ENCODE measurements around the gene ID4.

DNA sequence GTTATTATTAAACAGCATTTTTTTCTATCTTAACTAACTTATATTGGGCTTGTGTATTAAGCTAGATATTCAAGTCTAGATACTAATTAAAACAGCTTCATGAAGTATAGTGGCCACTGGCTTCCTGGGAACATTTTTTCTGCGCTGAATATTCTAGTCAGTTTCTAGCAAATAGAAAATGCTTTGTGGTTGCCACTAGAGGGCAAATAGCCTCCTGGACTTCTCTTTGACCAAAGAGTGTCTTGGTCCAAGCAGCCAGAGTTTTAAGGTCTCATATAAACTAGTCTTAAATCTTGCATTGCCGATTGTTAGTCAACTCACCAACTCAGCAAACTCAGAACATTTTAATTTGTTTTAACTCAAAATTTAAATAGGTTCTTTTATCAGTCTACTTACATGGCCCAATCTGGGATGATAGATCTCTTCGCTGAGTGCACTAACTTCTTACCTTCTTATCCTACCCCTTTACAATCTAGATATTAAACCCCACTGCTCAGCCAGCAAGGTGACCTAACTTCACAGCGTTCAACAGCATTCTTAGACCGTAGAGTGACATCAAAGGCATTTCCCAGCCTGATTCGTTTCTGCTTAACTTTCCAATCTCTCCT, 24.6 kb upstream of the ID4 start:
- TF ChIP-seq, protein P1, sequence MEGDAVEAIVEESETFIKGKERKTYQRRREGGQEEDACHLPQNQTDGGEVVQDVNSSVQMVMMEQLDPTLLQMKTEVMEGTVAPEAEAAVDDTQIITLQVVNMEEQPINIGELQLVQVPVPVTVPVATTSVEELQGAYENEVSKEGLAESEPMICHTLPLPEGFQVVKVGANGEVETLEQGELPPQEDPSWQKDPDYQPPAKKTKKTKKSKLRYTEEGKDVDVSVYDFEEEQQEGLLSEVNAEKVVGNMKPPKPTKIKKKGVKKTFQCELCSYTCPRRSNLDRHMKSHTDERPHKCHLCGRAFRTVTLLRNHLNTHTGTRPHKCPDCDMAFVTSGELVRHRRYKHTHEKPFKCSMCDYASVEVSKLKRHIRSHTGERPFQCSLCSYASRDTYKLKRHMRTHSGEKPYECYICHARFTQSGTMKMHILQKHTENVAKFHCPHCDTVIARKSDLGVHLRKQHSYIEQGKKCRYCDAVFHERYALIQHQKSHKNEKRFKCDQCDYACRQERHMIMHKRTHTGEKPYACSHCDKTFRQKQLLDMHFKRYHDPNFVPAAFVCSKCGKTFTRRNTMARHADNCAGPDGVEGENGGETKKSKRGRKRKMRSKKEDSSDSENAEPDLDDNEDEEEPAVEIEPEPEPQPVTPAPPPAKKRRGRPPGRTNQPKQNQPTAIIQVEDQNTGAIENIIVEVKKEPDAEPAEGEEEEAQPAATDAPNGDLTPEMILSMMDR (IDR thresholded peaks at IDR 0.05; ENCODE audit: low read depth, low read length) = peak; percentile 25; the same call in 1 of the 2 replicates
- TF ChIP-seq EZH2phosphoT487 (IDR thresholded peaks at IDR 0.05; ENCODE audit: low read depth) = no peak

All from OCI-LY3 (cell line).